HepG2 (cell line): ENCODE results near the gene IMPDH2. TPM values are rescaled to one million over a fixed set of nuclear protein-coding genes. Genes with fewer than 3 reads are reported as not detected.

Experiments used
- ATF7-NPFF ChIP-seq: sonication (generic); formaldehyde crosslinking; IDR thresholded peaks from 2 replicates; pipeline ENCODE4 v1.8.1; 2023; ENCODE audit warnings: mild to moderate bottlenecking, low read depth, missing genetic modification reagents, moderate library complexity
- BRD4 ChIP-seq: sonication (generic); formaldehyde crosslinking; IDR thresholded peaks from 2 replicates; pipeline ENCODE4 v1.4.0; 2020; ENCODE audit warnings: missing genetic modification reagents
- CBX1 ChIP-seq: IDR thresholded peaks from one replicate; pipeline ENCODE4 v1.6.1; 2016; ENCODE audit warnings: antibody characterized with exemption, low read depth
- FOXP4 ChIP-seq: sonication (generic); formaldehyde crosslinking; IDR thresholded peaks from 2 replicates; pipeline ENCODE4 v1.4.0; 2020; ENCODE audit warnings: missing genetic modification reagents
- NR1H2 ChIP-seq: sonication (generic); formaldehyde crosslinking; IDR thresholded peaks from 2 replicates; pipeline ENCODE4 v1.8.1; 2022; ENCODE audit warnings: low read depth, missing genetic modification reagents, borderline replicate concordance
- RARA ChIP-seq: IDR thresholded peaks from 2 replicates; pipeline ENCODE4 v1.6.1; 2016; ENCODE audit warnings: missing genetic modification reagents, missing compliant biosample characterization
- RNF219 ChIP-seq: sonication (generic); formaldehyde crosslinking; IDR thresholded peaks from 2 replicates; pipeline ENCODE4 v1.5.0; 2020; ENCODE audit warnings: mild to moderate bottlenecking, missing genetic modification reagents
- STAG1 ChIP-seq: sonication (generic); formaldehyde crosslinking; IDR thresholded peaks from 2 replicates; pipeline ENCODE4 v1.4.0; 2020; ENCODE audit warnings: missing genetic modification reagents
- TSC22D2 ChIP-seq: sonication (generic); formaldehyde crosslinking; IDR thresholded peaks from 2 replicates; pipeline ENCODE4 v1.5.1; 2020; ENCODE audit warnings: missing genetic modification reagents, mild to moderate bottlenecking, borderline replicate concordance
- ZNF124 ChIP-seq: sonication (generic); formaldehyde crosslinking; IDR thresholded peaks from 2 replicates; pipeline ENCODE4 v1.4.0; 2020; ENCODE audit warnings: missing genetic modification reagents
- ZNF431 ChIP-seq: sonication (generic); formaldehyde crosslinking; IDR thresholded peaks from 2 replicates; pipeline ENCODE4 v1.9.0; 2022; ENCODE audit warnings: missing genetic modification reagents, low read depth, mild to moderate bottlenecking, borderline replicate concordance
- ZNF605 ChIP-seq: sonication (generic); formaldehyde crosslinking; IDR thresholded peaks from 2 replicates; pipeline ENCODE4 v1.8.0; 2022; ENCODE audit warnings: mild to moderate bottlenecking, missing genetic modification reagents
- ZNF768 ChIP-seq: sonication (generic); formaldehyde crosslinking; IDR thresholded peaks from 2 replicates; pipeline ENCODE4 v1.4.0; 2020; ENCODE audit warnings: missing genetic modification reagents
- polyA plus RNA-seq, 8 experiments: library from polyadenylated mRNA; depleted of rRNA in 3 of 8; stranded (reverse) in 7 of 8; unstranded in 1 of 8; fragments of >200 nt; fragmentation: Illumina TruSeq in 4 of 8; extraction: Trizol in 4 of 8; gene quantifications; 2 replicates each; pipeline versions ENCODE4 v1.2.1 to v1.2.3, GENCODE V29; 2011 to 2016; ENCODE audit warnings: low read depth in 4 of 8, missing spikeins in 1 of 8, mixed read lengths in 1 of 8; ENCODE audit not compliant: insufficient read depth in 1 of 8
- total RNA-seq, 5 experiments: library from RNA; depleted of rRNA; stranded (reverse); fragments of >200 nt; fragmentation: Illumina TruSeq; extraction: Trizol; gene quantifications; 2 replicates each; pipeline ENCODE4 v1.2.3, GENCODE V29; 2016; ENCODE audit warnings: low read depth in 1 of 5
- TF ChIP-seq, protein P1 (sequence below): sonication (generic); formaldehyde crosslinking; IDR thresholded peaks from 2 replicates; pipeline ENCODE4 v1.9.0; 2022; ENCODE audit warnings: low read depth, missing genetic modification reagents
- TF ChIP-seq, protein P2 (sequence below): IDR thresholded peaks from 2 replicates; pipeline ENCODE4 v1.6.1; 2016; ENCODE audit warnings: mild to moderate bottlenecking, missing biosample characterization, missing genetic modification reagents
- TF ChIP-seq, protein P3 (sequence below): IDR thresholded peaks from 2 replicates; pipeline ENCODE4 v1.6.1; 2016; ENCODE audit warnings: missing genetic modification reagents, missing compliant biosample characterization

Gene IMPDH2
- total and polyA plus RNA-seq, 2 of the 13 experiments (the other 11 are each of a cell fraction or from before 2014, with no cell fraction given): 248 to 260 TPM

DNA sequence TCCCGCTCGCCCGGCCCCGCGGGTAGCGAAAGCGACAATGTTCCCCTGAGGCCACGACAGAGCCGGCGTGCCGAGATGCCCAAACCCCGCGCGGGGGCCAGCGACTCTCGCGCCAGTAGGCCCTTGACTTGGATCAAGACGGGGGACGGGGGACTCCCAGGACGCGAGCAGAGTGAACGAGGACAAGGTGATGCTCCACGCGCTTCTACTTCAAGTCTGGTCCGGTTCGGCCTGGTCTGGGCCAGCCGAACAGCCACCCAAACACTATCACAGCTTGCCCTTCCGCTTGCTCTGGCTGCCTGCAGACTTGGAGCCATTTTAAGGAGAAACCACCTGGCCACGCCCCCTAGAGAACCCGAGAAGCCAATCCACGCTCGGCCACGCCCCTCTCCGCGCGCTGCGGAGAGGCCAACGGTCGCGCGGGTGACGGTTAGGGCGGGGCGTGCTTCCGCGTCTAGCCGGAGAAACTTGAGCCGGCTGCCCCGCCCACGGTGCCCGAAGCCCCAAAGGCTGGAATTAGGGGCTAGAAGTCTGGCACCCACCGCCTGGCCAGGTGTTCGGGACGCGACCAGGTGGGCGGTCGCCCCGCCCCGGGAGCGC, 7.9 kb downstream of the IMPDH2 start (continued):
- TF ChIP-seq ZNF124 (CRISPR knock-in tag) (peak; percentile 17), BRD4 (CRISPR knock-in tag) (no peak), TSC22D2 (CRISPR knock-in tag) (0 out of 2 replicates have a peak, but pooled peaks have one; percentile 69), NR1H2 (CRISPR knock-in tag) (no peak; the same call in 1 of the 2 replicates), RNF219 (CRISPR knock-in tag) (no peak; the same call in 1 of the 2 replicates), ATF7-NPFF (peak; percentile 78), ZNF768 (peak; percentile 19; the same call in 1 of the 2 replicates), FOXP4 (CRISPR knock-in tag) (no peak), CBX1 (peak; percentile 87), STAG1 (CRISPR knock-in tag) (no peak), RARA (CRISPR knock-in tag) (no peak; the same call in 1 of the 2 replicates), ZNF431 (CRISPR knock-in tag) (peak; percentile 53; the same call in 1 of the 2 replicates), ZNF605 (CRISPR knock-in tag) (0 out of 2 replicates have a peak, but pooled peaks have one; percentile 39)
- TF ChIP-seq, protein P1, sequence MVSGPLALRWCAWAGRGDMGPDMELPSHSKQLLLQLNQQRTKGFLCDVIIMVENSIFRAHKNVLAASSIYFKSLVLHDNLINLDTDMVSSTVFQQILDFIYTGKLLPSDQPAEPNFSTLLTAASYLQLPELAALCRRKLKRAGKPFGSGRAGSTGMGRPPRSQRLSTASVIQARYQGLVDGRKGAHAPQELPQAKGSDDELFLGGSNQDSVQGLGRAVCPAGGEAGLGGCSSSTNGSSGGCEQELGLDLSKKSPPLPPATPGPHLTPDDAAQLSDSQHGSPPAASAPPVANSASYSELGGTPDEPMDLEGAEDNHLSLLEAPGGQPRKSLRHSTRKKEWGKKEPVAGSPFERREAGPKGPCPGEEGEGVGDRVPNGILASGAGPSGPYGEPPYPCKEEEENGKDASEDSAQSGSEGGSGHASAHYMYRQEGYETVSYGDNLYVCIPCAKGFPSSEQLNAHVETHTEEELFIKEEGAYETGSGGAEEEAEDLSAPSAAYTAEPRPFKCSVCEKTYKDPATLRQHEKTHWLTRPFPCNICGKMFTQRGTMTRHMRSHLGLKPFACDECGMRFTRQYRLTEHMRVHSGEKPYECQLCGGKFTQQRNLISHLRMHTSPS (CRISPR knock-in tag): no peak
- TF ChIP-seq, protein P2, sequence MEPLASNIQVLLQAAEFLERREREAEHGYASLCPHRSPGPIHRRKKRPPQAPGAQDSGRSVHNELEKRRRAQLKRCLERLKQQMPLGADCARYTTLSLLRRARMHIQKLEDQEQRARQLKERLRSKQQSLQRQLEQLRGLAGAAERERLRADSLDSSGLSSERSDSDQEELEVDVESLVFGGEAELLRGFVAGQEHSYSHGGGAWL (CRISPR knock-in tag): peak; percentile 34; the same call in 1 of the 2 replicates
- TF ChIP-seq, protein P3, sequence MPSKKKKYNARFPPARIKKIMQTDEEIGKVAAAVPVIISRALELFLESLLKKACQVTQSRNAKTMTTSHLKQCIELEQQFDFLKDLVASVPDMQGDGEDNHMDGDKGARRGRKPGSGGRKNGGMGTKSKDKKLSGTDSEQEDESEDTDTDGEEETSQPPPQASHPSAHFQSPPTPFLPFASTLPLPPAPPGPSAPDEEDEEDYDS (CRISPR knock-in tag): peak; percentile 100
